Transverse colon (tissue), 3 donors: ENCODE results near the gene MIDN.

Experiments used
- CTCF ChIP-seq, 5 experiments: fragments of 200-600 bp in 3 of 5; fragments of 450-650 bp in 2 of 5; sonication (generic) in 3 of 5; IDR thresholded peaks; 1 replicate in 2 of 5; 2 replicates in 3 of 5; pipeline ENCODE4 v1.5.1; 2016 to 2017; ENCODE audit warnings: antibody characterized with exemption in 5 of 5, inconsistent platforms in 3 of 5, mild to moderate bottlenecking in 2 of 5, moderate library complexity in 1 of 5
- POLR2A ChIP-seq: fragments of 450-650 bp; IDR thresholded peaks from one replicate; pipeline ENCODE4 v1.6.1; 2016; ENCODE audit warnings: antibody characterized with exemption, mild to moderate bottlenecking, moderate library complexity

DNA sequence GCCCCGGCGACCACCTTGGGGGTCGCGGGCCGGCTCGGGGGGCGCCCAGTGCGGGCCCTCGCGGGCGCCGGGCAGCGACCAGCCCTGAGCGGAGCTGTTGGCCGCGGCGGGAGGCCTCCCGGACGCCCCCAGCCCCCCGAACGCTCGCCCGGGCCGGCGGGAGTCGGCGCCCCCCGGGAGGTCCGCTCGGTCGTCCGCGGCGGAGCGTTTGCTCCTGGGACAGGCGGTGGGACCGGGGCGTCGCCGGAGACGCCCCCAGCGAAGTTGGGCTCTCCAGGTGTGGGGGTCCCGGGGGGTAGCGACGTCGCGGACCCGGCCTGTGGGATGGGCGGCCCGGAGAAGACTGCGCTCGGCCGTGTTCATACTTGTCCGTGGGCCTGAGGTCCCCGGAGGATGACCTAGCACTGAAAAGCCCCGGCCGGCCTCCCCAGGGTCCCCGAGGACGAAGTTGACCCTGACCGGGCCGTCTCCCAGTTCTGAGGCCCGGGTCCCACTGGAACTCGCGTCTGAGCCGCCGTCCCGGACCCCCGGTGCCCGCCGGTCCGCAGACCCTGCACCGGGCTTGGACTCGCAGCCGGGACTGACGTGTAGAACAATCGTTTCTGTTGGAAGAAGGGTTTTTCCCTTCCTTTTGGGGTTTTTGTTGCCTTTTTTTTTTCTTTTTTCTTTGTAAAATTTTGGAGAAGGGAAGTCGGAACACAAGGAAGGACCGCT is 42.1 kb upstream of the MIDN start:
- TF ChIP-seq CTCF (IDR thresholded peaks at IDR 0.05) = no peak
- no peak for TF ChIP-seq POLR2A
